ENCODE data around the gene FKBP2.
"Not testable (repeated sequence)": the region's sequence is repeated elsewhere in the genome, so short reads cannot be mapped to it uniquely, and the experiment has no call there.

Gene FKBP2

DNA sequence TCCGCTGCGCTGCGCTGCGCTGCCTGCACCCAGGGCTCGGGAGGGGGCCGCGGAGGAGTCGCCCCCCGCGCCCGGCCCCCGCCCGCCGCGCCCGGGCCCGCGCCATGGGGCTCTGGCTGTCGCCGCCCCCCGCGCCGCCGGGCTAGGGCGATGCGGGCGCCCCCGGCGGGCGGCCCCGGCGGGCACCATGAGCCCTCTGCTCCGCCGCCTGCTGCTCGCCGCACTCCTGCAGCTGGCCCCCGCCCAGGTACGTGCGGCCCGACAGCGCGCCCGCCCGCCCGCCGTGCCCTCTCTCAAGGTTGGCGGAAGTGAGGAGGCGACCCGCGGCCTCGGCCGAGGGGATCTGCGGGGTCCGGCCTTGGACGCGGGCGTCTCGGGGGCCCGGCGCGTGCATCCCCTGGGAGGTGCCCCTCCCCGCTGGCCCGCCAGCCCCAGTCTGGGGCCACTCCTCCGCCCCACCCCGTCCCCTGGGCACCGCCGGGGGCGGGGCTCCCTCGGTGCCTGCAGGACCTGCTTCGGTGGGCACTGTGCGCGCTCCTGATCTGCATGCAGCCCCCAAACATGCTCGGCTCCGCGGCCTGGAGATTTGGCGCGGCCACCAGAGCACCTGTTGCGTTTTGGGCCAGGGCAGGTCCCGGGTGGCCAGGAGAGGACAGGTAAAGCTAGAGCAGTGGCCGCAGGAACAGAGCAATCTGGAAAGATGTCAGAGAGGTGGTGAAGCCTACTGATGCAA, 6.1 kb upstream of the FKBP2 start:
- peak; percentile 43 for DNase-seq (ENCODE audit: low read depth)

DNA sequence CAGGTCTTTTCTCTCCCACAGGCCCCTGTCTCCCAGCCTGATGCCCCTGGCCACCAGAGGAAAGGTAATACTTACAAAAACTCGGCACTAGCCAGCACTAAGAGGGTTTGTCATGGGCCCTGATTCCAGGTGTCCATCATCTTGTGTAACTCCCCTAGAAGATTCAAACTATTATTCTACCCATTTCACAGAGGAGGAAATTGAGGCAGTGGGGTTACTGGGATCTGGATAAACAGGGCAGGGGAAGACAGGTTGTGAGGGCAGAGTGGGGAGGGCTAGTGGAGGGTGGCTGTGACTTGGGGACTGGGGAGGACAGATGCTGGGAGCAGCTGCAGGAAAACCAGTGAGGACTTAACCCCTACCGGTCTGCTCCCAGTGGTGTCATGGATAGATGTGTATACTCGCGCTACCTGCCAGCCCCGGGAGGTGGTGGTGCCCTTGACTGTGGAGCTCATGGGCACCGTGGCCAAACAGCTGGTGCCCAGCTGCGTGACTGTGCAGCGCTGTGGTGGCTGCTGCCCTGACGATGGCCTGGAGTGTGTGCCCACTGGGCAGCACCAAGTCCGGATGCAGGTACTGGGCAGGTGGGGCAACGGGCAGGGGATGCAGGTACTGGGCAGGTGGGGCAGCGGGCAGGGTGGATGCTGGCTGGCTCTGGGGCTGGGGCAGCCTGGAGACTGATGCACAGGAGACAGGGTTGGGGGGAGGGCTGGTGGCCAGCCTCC, 5.3 kb upstream of the FKBP2 start:
- DNase-seq (ENCODE audit: low read depth): no peak

DNA sequence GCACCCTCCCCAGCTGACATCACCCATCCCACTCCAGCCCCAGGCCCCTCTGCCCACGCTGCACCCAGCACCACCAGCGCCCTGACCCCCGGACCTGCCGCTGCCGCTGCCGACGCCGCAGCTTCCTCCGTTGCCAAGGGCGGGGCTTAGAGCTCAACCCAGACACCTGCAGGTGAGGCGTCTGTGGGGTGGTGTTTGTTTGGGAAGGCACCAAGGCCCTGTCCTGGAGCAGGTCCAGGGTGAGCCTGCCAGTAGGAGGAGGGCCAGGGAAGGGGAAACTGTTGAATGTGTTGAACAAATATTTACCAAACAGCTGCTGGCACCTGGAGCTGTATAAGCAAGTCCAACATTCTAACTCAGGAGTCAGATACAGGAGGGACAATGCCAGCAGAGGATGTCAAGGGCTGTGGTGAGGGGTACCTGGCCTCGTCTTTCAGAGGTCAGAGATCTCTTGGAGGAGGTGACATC, 3.4 kb upstream of the FKBP2 start:
- DNase-seq (ENCODE audit: low read depth): no peak

DNA sequence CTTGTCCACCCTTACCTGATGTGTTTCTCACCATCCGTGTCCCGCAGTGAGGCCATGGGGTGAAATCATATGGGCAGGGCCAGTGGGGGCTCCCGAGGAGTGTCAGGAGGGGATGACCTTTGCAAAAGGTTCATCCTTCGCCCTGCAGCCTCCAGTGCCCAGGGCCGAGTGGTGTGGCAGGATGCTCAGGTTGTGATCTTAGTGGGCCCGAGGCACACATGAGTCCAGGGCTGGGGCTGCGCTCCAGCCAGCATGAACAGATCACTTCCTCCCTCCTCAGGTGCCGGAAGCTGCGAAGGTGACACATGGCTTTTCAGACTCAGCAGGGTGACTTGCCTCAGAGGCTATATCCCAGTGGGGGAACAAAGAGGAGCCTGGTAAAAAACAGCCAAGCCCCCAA, 2.8 kb upstream of the FKBP2 start:
- DNase-seq (ENCODE audit: low read depth): no peak

DNA sequence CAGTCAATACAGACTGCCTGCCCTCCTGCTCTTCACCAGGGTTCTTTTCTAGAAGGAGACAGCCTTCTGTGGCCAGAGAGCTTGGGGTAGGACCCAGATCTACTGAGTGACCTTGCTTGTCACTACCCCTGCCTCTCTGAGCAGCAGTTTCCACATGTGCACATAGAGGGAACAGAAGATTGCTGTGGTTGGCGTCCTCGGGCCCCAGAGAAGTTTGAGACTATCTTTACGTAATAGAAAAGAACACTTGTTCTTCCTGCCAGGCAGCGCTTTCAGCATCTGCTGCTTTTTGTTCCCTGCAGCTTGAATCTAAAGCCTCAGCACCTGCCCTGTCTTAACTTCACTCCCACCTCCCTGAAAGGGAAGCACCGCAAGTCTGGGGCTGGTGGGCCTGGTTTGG, 1.9 kb upstream of the FKBP2 start:
- DNase-seq (ENCODE audit: low read depth): no peak

DNA sequence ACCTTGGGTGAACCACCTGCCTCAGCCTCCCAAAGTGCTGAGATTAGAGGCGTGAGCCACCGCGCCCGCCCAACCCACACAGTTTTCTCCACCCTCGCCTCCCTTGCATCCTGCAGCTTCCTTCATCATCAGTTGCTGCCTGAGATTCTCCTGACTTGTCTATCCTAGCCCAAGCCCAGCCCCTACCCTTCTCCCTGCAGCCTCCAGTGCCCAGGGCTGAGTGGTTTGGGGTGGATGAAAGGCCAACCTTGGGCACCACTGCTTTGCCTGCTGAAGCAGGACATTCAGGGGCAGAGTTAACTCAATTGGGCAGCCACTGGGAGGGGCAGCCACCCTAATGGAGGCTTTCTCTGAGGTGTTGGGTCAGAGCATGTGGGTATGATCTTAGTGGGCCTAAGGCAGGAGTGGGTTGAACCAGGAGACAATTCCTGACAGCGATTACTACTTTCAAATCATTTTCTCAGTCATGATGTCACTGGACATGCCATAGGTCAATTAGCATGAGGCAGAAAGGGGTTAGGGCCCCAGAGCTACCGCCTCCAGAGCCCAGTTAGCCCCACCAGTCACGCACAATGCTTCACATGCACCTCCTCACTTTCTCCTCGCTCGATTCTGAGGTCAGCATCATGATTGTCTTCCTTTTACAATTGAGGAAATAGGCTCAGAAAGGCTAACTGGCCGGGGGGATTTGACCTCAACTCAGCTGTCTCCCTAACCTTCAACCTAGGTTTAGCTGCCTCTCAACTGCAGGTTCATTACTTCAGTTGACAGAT, 1.0 kb upstream of the FKBP2 start:
- no peak for DNase-seq (ENCODE audit: low read depth)

DNA sequence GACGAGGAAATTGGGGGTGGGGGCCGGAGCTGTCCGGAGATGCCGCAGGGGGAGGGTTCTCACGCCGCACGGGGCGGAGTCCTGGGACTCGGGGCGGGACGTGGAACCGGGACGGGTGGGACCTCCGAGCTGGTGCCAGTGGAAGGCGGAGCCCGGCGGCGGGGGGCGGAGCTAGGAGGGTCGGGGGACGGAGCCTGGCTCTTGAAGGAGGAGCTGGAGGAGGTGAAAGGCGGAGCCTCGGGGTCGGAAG, 271 bp downstream of the FKBP2 start:
- DNase-seq (ENCODE audit: low read depth): peak; percentile 100

DNA sequence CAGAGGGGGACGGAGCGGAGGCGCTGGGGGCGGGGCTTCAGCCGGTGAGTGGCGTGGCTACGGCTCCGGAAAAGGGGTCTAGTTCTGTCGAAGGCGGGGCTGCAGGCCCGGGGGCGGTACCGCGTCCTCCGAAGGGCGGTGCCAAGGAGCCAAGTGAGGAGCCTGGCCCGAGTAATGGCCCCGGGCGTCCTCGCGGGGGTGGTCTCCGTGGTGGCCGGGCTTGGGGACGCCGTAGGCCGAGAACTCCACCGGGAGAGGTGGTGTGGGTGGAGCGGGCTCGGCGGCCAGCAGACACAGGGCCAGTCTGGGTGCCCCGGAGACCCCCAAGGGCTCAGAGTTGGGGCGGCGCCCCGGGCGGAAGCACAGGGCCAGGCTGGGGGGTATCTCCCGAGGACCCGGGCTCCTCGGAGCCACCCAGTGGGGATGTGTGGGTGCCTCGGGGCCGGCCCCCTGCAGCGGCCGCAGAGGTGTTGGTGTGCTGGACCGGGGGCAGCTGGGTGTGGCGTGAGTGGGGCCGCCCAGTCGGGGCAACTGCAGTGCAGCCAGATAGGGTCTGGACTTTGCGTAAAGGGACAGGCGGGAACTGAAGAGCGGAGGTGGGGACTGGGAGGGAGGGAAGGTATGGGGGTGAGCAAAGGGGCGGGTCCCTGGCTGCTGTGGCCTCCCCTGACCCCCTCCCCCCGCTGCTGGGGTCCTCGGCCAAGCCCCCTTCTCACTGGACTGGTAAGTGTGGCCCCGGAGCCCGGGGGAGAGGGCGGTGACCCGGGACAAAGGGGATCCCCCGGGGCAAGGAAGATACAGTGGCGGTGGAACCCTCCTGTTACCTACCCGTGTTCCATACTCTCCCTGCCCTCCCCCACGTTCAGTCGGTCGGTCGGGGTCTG, 838 bp downstream of the FKBP2 start:
- no peak for DNase-seq (ENCODE audit: low read depth)

DNA sequence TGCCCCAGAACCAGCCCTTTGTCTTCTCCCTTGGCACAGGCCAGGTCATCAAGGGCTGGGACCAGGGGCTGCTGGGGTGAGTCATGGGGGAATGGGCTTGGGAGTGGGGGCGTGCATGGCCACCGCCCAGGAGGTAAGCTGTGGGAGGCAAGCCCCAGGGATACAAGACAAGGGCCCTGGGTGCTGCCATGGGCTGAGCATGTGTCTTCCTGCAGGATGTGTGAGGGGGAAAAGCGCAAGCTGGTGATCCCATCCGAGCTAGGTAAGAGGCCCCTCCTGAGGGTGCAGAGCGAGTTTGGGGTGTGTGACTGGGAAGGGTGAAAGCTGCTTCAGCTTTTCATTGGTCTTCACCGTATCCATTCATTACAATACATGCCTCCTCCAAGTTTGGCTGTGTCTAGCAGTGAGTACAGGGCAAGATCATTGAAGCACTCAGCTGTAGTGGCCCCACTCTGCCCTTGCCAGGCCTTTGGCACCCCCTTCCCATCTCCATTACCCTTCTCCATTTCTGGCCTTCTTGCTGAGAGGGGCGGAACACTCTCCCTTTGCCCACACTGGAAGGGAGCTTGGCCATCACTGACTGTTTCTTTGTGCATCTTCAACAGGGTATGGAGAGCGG, 2.5 kb downstream of the FKBP2 start:
- no peak for DNase-seq (ENCODE audit: low read depth)

DNA sequence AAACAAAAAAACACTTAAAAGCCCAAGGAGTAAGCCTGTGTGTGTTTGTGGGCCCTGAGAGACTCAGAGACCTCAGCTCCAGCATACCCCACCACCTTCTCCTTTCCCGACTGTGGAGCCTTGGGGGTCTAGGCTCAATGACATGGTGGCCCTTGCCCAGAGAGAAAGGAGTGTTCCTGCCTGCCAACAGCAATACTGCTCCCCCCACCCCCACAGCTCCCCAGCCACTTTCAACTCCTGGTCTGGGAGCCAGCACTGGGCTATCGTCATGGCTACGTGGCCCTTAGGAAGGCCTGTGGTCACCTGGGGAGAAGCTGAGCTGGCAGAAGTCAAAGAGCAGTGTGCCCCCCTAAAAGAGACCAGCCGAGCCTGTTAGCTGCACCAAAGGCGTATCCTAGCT, 3.2 kb downstream of the FKBP2 start:
- no peak for DNase-seq (ENCODE audit: low read depth)

DNA sequence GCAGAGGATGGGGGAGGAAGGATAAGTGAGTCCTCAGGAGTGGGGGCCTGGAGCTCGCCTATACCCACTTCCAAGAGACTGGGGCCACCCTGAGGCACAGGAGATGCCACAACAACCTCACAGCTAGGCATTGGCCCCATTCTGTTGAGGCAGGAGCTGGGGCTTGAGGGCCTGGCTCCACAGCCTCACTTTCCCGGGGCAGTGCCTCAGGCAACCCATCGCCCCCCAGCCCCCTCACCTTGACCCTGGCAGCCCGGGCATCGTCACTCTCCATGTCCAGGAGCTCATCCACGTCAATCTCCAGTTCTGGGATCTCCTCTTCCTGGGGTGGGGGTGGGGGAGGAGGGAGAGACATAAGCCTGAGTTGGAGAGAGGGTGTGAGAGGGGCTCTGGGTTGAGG, 4.1 kb downstream of the FKBP2 start:
- no peak for DNase-seq (ENCODE audit: low read depth)

DNA sequence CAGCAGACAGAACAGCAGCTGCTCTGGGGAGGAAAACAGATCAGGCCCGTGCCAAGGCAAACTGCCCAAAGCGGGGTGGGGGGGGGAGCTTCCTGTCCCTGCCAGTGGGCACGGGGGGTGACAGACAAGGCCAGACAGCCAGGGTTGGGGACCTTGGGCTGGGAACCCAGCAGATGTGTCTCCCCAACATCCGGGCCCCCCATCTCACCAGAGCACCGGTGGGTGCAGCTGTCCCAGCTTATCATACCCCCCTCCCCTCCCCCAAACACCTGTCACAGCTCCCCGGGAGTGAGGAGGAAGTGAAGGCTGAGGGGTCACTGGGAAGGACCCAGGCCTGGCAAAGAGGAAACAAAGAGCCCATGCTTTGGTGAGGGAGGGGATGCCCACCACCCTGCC, 4.5 kb downstream of the FKBP2 start:
- DNase-seq (ENCODE audit: low read depth): peak; percentile 35

DNA sequence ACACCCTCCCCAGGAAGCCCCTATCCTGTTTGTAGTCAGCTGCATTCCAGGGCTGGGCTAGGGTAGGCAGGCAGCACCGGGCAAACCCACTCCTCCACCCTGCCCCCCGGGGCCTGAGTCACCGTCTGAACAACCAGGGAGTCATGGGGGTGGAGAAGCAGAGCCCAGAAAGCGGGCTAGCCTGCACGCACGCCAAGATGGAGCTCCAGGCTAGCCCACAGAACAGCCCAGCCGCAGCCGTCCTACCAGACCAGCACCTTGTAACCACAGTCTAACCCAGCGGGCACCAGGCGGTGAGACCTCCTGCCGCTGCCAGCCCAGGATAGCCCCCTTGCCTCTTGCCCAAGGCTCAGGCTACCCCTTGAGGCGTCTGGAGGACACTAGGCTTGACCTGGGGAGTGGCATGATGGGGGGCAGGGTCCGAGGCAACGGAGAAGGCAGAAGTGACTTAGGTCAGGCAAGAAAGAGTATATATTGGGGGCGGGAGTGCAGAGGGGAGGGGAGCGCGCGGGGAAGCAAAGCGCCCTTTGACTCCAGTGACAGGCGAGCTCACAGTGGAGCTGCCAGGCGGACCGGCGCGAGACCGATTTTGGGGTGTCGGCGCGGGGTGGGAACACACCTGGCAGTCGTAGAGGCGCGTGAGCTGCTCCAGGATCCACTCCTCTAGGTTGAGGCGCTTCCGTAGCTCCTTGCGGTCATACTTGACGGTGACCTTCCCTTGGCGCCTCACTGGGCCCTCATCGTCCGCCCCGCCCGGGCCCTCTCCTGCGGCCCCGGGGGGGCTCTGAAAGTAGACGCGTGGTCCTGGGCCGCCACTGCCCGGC, 5.1 kb downstream of the FKBP2 start:
- peak; percentile 74 for DNase-seq (ENCODE audit: low read depth)

DNA sequence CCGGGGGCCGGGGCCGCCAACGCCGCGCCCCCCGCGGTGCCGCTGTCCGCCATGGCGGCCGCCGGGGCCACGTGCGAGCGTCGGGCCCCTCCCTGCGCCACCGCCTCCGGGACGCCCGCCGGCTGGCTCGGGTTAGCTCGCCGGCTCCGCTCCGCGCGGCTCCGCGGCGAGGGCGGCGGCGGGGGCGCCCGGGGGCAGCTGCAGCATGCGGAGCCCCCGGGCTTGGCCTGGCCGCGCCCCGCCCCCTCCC, 5.7 kb downstream of the FKBP2 start:
- not testable (repeated sequence) for DNase-seq (ENCODE audit: low read depth)

DNA sequence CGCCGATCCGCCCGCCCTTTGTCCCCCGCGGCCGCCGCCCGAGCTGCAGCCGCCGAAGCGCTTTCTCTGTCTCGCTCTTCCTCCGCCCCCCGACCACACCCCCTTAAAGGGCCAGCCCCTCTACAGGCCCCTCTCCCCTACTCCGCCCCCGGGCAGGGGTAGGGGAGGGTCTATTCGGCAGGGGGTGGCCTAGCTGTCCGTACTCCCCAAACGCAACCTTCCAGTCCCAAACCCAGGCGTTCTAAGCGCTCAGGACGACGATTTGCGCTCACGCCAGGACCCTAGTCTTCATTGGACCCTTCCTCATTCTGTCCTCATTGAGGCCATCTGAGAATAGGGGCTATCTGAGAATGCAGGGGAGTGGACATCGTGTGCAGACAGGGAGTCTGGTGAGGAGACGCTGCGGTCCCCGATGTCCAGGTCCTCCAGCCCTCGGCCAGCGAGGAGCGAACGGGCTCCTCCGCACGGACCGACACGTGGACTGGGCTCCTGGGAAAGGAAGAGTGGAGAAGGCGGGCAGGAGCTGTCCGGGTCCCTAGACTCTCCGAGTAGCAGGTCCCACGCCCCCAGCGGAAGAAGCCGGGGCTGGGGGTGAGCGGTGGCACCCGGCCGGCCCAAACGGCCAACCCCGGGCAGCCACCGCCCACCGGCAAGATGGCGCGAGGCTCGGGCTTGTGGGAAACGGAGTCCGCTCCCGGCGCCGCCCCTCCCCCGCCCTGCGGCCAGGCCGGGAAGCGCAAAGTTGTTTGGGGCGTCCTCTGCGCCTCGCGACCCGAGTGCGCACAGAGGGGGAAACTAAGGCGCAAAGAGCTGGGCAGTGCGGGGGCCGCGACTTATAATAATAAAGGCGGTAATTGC, 6.2 kb downstream of the FKBP2 start, which contains the start of gene PPP1R14B:
TSS of gene PPP1R14B (minus strand) at position 73 of the 858 bp plus-strand sequence. CDS start 270 bp downstream, outside the sequence.
- DNase-seq (ENCODE audit: low read depth): peak; percentile 67

DNA sequence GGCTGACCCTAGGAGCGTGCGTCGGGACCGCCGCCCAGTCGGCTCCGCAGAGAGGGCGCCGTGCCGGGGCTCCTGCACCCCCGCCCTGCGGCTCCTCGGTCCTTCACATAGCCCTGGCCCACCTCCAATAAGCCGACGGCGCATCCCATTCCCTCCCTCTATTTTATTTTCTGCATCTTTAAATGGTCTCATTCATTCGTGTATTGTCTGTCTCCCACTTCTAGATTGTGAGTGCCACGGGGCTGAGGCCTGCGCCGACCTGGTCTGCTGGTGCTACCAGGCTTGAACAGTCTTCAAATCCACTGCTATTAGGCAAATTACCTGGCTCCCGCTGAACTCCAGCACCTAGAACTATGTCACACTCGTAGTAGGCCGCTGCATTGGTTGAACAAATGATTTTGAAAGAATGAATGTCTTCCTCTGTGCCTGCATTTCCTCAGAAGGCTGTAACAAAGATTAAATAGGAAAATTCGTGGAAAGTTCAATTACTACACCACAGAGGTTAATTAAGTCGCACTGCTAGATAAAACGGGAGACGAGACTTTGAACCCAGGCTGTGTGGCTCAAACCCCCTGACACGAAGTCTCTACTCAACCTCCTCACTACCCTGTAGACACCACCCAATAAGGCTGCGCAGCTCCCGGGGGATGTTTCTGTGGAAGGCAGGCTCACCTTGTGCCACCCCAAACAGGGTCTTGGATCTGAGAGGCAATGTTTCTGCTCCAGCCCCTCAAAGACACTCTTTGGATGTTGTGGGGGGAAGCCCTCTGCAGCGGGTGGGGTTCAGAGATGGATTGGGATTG, 7.0 kb downstream of the FKBP2 start:
- no peak for DNase-seq (ENCODE audit: low read depth)

DNA sequence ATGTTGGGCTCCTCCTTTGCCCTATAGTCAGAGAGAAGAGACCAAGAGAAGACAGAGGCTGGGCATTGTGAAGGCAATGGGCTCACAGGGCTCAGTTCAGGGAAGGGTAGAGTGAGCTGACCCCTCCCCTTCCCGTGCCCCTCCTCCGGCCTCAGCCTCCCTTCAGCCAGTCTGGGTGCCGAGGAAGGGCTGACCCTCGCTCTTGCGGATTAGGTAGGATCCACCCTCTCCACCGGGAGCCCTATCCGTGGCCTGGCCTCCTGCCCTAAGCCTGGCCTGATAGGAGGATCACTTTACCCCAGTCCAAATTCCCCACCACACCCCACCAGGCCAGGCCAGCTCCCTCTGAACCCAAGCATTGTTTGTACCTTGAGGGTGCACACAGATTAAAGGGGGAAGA, 7.7 kb downstream of the FKBP2 start:
- DNase-seq (ENCODE audit: low read depth): no peak

DNA sequence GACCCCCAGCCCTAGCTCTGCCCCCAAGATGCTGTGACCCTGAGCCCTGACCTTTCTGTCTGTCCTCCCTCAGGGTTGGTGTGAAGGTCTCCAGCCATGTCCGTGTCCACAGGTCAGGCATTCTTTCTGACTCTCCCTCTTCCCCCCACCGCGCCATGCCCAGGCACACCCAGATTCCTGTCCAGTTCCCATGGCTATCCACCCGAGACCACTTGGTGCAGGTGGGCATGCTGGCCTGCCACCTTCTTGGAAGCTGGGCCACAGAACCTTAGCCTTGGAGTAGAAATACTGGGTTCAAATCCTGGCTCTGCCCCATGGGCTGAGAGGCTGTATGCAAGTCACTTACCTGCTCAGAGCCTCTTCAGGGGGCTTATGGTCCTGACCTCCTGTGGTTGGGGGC, 8.1 kb downstream of the FKBP2 start:
- no peak for DNase-seq (ENCODE audit: low read depth)

Measured in stimulated activated CD8-positive, alpha-beta memory T cell treated with anti-CD3 and anti-CD28 coated beads, Interleukin-12 subunit alpha, Interleukin-12 subunit beta, amount 100 ng/mL, for 4 hours (primary cell).